ENCODE measurements around the gene RAB22A. TPM values are rescaled to one million over a fixed set of nuclear protein-coding genes. Genes with fewer than 3 reads are reported as not detected.

Gene RAB22A
- total and polyA plus RNA-seq, 9 of the 15 experiments (the other 6 are each of a cell fraction or from before 2014, with no cell fraction given): 1.1 to 8.0 (median 6.7) TPM

DNA sequence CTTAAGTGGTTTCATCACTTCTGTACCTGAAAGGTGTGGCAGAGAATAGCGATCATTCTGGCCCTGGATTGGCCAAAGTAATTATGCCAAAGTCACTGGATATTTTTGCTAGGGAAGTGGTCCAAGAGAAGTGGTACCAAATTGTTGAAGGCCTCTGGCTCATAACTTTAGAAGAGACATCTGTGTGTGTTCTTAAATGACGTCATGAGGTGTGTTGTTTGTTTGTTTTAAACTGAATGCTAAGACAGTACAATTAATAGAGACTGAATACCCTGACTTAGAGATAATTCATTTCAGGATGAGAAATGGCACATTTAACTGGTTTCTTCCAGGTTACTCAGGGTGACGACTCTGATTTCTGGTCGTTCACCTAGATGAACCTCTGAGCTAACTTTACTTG, 82.8 kb downstream of the RAB22A start:
- intact Hi-C loops (cut with micrococcal nuclease): no loop called here
- Histone ChIP-seq H3K9ac (ENCODE audit: insufficient read depth in 1 of 2, low read depth in 2 of 2, low read length in 2 of 2) (no peak overlapping the region), H3K27me3 (ENCODE audit: control insufficient read depth in 2 of 2, insufficient read depth in 2 of 2, low read length in 2 of 2) (no peaks in the 10 kb centered on the region), H3K79me2 (ENCODE audit: control insufficient read depth, insufficient read depth, low read length) (peaks cover 79% of the 10 kb centered on the region), H2AFZ (ENCODE audit: low read depth, low read length) (no peak overlapping the region), H3K4me1 (replicated peaks in 1 of 2; ENCODE audit: control insufficient read depth in 2 of 2, insufficient read depth in 2 of 2, low read length in 2 of 2) (peaks cover 21 to 27% of the 10 kb centered on the region in 2 experiments), H3K9me1 (ENCODE audit: control insufficient read depth, insufficient read depth, low read length) (no peaks in the 10 kb centered on the region), H3K4me2 (ENCODE audit: insufficient read depth, low read length) (peak overlapping the region; percentile 1; the same call in 1 of the 2 replicates), H3K36me3 (ENCODE audit: control insufficient read depth, insufficient read depth, low read length) (peaks cover 63% of the 10 kb centered on the region), H3K9me3 (replicated peaks; ENCODE audit: control insufficient read depth, insufficient read depth, low read depth, low read length) (peaks cover 5% of the 10 kb centered on the region; the same call in 1 of the 2 replicates), H4K20me1 (replicated peaks; ENCODE audit: control insufficient read depth, insufficient read depth, low read length) (peaks cover 33% of the 10 kb centered on the region; the same call in 1 of the 2 replicates), H3K4me3 (no peak overlapping the region), H3K27ac (ENCODE audit: extremely low read depth, low read depth, low read length) (no peak overlapping the region)
- CTCF ChIA-PET (ENCODE audit: low intra/inter-chr PET ratio): no interaction called here
- DNase-seq (ENCODE audit: extremely low read depth in 1 of 4, low spot score in 3 of 4) (no peak), ATAC-seq (no peak), FAIRE-seq (no peak)
- no TSS peak for BruUV-seq (replicated peaks)
- POLR2A ChIA-PET: interaction anchor here (1.0 kb wide), 1 partner anchor 17 kb away, joined by 3 read pairs; no protein-coding TSS in a partner anchor
- 0 out of 2 replicates have a peak, but pooled peaks have one; percentile 17 for TF ChIP-seq ATF3 (IDR thresholded peaks at IDR 0.05)
- no peak for TF ChIP-seq ATF3 (CRISPR knock-in tag; conservative IDR thresholded peaks at IDR 0.05)
- TF ChIP-seq CEBPB (tag; IDR thresholded peaks at IDR 0.05): no peak
- TF ChIP-seq CTCF (IDR thresholded peaks at IDR 0.05 in 2 of 3, conservative IDR thresholded peaks at IDR 0.05 in 1 of 3; ENCODE audit: insufficient read depth in 2 of 3, low read depth in 1 of 3, low read length in 3 of 3): no peak
- no peak for TF ChIP-seq THRA (IDR thresholded peaks at IDR 0.05)
- no peak for TF ChIP-seq NR2C2 (CRISPR knock-in tag; IDR thresholded peaks at IDR 0.05)
- TF ChIP-seq NR2C2 (tag; IDR thresholded peaks at IDR 0.05): no peak
- TF ChIP-seq, protein P1, sequence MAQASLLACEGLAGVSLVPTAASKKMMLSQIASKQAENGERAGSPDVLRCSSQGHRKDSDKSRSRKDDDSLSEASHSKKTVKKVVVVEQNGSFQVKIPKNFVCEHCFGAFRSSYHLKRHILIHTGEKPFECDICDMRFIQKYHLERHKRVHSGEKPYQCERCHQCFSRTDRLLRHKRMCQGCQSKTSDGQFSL (CRISPR knock-in tag; IDR thresholded peaks at IDR 0.05): no peak
- TF ChIP-seq, protein P1 (tag; IDR thresholded peaks at IDR 0.05): no peak
- 67% methylated on average over 4 of the region's 4 CpGs for WGBS (ENCODE audit: insufficient coverage, low coverage, missing lambda C conversion rate)
- in situ Hi-C loops (cut with MboI): no loop called here
